HG03571 (cell line): ENCODE measurements around the gene TMEM163.

Experiments
- ATAC-seq: cut with Tn5 transposase; IDR thresholded peaks from one replicate; pipeline ENCODE4 v1.9.1; 2021; ENCODE audit not compliant: unreplicated experiment

The TMEM163 gene

GRCh38 chr2:134693359-134694330 lies 25.2 kb downstream of the TMEM163 start:
- no peak for ATAC-seq

DNA sequence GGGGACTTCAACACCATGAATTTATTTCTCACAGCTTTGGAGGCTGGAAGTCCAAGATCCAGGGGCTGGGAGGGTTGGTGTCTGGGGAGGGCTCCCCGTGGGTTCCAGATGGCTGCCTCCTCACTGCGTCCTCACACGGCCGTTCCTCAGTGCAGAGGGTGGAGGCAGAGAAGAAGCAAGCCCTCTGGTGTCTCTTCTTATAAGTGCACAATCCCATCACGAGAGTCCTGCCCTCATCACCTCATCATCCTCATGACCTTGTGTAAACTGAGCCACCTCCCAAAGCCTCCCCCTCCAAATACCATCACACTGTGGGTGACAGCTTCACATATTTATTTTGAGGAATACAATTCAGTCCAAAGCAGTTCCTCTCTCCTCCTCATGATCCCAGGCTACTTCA lies 26.3 kb downstream of the TMEM163 start:
- no peak for ATAC-seq

DNA sequence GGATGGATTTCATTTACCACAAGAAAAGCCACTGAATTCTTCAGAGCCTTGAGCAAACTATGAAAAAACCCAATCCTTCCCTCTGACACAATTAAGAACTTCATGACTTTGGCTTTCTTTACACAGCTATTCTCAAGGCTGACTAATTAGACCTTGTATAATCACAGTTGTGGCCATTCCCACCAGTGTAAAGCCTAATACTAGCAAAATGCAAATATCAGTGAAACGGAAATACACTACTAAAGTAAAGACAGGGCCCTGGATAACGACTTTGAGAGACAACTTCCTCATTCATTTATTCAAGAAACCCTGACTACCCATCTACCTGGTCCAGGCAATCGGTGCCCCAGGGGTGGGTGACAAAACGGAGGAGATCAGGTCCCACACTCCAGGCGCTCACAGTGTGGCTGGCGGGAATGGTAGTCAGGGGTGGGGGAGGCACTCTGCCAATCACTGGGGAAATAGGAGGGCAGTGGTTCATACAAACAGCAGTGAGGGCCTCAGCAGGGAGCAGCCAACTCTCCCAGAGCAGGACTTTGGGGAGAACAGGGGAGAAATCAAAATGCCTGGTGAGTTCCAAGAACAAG lies 28.1 kb downstream of the TMEM163 start:
- ATAC-seq, result no peak

- no peak for ATAC-seq
Measured at GRCh38 chr2:134689315-134689714, 29.5 kb downstream of the TMEM163 start.

- no peak for ATAC-seq
Measured at GRCh38 chr2:134685967-134686366, 32.8 kb downstream of the TMEM163 start.

GRCh38 chr2:134683561-134684112 lies 35.2 kb downstream of the TMEM163 start:
- no peak for ATAC-seq

- no peak for ATAC-seq
Measured at GRCh38 chr2:134682726-134683125, 36.1 kb downstream of the TMEM163 start.

GRCh38 chr2:134681201-134681600 lies 37.6 kb downstream of the TMEM163 start:
- no peak for ATAC-seq

GRCh38 chr2:134679745-134680144 lies 39.1 kb downstream of the TMEM163 start:
- ATAC-seq, result no peak

GRCh38 chr2:134679294-134679693 lies 39.5 kb downstream of the TMEM163 start:
- no peak for ATAC-seq

DNA sequence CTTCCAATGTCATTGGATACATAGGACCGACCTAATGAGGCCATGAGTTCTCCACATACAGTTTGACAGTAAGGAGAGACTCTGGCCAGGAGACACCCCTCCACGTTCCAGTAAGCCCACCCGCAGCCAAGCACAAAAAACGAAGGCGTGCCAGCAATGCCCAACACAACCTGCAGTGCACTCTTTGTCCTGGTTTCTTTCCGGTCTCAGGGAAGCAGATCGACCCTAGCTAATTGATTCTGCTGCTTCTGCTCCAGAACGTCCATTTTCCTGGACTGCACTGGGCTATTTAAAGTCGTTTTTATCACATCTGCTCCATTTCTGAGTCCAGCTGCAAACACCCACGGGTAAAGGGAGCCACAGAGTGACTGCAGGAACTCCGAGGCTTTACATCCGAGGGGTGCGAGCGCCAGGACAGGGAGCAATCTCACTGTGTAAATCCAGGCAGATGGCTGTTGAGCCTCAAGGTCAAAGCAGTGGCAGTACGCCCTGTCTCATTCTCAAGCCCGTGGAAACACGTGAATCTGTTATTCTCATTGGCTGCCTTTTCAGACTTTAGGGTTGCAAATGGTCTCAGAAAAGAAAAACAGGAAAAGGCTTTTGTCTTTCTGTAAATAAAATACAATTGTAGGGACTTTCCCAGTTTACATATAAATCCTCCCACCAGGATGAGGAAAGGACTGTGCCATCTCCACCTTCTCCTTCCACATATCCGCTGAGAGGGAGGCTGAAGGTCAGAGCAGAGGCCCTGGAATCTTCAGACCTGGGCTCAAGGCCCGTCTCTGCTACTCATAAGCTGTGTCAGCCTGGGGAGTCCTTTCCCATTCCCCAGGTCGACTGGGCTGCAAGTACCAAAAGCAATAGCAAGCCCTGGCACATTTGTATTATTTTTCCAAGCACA lies 40.7 kb downstream of the TMEM163 start:
- ATAC-seq, result no peak

- ATAC-seq, result no peak
Measured at GRCh38 chr2:134676960-134677359, 41.8 kb downstream of the TMEM163 start.

DNA sequence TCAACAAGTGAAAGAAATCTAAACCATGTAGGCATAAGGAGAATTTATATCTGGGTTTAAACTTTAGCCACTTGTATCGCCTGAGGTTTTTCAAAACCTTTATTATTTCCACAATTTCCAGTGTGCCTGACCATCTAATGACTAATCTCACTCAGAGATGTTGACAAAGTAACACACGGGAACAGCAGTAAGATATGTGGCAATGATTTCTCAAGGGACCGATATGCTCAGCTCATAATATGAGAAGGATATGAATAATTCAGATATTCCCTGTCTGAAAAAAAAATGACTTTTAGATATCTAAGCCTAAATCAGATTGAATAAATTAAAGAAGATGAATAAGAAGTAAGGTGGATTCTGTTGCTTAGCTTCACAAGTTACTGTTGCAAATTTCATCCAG lies 43.5 kb downstream of the TMEM163 start:
- no peak for ATAC-seq

DNA sequence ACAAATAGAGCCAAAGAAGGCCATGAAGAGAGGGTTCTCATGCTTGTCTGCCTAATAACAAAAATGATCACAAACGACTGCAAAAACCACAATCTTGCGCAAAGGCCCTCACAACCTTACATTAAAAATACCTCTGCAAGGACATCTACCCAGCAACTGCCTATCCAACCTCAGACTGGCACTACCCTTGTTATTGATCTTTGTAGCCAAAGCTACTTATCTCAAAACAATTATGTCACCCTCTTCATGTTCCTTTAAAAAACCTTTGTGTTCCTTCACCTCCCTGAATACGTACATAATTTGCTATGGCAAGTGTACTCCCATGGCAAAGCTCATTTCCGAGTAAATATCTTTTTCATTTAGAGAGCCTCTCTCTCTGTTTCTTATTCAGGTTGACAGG lies 44.1 kb downstream of the TMEM163 start:
- no peak for ATAC-seq

GRCh38 chr2:134671513-134671912 lies 47.3 kb downstream of the TMEM163 start:
- no peak for ATAC-seq

DNA sequence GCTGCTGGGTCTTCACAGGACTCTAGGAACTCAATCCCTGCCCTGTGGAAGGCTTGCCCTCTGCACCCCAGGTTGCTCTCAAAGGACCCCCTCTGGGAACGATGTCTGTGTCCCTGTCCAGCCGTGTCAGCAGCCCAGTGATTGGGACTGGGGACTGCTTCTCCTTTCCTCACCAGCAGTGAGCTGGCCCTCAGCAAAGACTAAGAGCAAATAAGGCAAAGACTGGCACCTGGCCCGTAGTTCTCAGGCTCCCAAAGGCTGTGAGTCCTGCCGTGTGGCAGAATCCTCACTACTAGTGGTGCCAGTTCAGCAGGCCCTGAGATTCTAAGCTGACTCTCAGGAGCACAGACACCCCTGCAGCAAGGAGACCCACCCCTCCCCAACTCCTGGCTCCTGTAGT lies 47.8 kb downstream of the TMEM163 start:
- no peak for ATAC-seq

DNA sequence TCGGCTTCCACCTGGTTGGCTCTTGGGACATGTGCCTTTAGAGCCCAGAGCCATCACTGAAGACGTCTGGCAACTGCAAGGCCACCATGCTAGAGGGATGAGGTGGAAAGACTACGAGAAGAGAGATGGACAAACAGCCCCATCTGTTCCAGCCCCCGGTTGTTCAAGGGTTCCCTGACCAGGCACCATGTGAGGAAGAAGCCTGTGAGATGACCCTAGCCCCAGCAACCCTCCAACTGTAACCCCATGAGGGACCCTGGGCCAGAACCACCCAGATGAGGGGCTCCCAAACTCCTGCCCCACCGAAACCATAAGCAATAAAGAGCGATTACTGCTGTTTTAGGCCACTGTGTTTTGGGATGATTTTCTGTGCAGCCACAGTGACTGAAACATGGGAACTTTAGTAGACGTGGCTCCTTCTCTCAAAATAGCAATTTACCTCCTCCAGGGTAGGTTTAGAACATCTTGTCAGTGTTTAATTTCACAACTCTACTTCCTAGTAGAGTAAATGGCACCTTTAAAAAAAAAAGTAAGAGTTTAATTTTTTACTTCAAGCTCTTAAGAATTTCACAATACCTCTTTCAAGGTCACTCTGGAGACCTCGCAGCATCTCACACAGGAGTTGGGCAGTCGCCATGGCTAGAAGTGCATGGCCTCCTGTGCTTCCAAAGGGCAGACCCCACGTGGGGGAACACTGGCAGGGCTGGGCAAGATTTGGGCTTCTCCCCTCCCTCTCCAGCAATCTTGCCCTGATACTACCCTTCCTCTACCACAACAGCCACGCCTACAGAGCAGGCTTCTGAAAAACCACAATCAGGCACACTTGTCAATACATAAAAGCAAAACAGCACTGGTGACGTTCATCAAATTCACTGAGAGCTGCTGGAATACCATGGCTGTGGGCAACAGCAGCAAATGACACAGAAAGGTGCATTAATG lies 48.8 kb downstream of the TMEM163 start:
- no peak for ATAC-seq

GRCh38 chr2:134668821-134669220 lies 50.0 kb downstream of the TMEM163 start:
- no peak for ATAC-seq

- no peak for ATAC-seq
Measured at GRCh38 chr2:134667541-134667940, 51.3 kb downstream of the TMEM163 start.

DNA sequence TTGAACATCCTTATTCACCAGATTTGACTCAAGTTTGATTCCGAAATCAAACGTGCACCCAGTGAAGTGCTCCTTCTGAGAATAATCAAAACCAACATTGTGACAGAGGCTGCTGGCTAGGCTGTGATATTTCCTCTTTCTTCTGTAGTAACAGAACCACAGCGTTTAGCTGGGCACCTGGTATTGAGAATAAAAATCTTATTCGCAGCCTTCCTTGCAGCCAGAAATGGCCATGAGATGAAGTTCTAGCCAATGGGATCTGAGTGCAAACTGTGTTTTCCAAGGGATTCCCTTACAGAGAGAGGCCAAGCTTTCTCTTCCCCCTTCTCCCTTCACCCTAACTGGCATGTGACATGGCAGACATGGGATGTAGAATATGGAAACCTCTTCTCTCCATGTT lies 51.7 kb downstream of the TMEM163 start:
- ATAC-seq, result no peak
